Liver (tissue), 2 donors: ENCODE measurements around the gene STAM2.

ENCODE experiments used
- EGR1 ChIP-seq, 2 donors: IDR thresholded peaks; 2 replicates each; pipeline ENCODE4 v1.6.1; 2016 to 2018; ENCODE audit warnings: antibody characterized with exemption in 2 of 2, low read depth in 2 of 2
- JUND ChIP-seq, 2 donors: IDR thresholded peaks; 2 replicates each; pipeline ENCODE4 v1.6.1; 2016; ENCODE audit warnings: antibody characterized with exemption in 2 of 2
- donor health status: healthy.

DNA sequence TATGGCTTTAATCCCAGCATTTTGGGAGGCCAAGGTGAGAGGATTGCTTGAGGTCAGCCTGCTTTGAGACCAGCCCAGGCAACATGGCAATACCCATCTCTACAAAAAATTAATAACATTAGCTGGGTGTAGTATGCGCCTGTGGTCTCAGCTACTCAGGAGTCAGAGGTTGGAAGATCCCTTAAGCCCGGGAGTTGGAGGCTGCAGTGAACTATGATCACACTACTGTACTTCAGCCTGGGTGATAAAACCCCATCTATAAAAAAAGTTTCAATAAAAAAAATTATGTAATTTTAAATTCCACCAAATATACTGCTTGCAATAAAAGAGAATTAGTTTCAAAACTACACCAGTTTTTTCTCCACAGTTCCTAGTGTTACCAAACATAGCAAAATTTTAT, 53.4 kb downstream of the STAM2 start:
- no peak for TF ChIP-seq JUND (IDR thresholded peaks at IDR 0.05)
- TF ChIP-seq EGR1 (IDR thresholded peaks at IDR 0.05; ENCODE audit: low read depth in 2 of 2), result no peak
